ENCODE measurements around the gene USP3.
A peak's percentile ranks its signal among the peaks of the same experiment; 100 is the strongest.
"Not testable (repeated sequence)": the region's sequence is repeated elsewhere in the genome, so short reads cannot be mapped to it uniquely, and the experiment has no call there.

USP3 gene

DNA sequence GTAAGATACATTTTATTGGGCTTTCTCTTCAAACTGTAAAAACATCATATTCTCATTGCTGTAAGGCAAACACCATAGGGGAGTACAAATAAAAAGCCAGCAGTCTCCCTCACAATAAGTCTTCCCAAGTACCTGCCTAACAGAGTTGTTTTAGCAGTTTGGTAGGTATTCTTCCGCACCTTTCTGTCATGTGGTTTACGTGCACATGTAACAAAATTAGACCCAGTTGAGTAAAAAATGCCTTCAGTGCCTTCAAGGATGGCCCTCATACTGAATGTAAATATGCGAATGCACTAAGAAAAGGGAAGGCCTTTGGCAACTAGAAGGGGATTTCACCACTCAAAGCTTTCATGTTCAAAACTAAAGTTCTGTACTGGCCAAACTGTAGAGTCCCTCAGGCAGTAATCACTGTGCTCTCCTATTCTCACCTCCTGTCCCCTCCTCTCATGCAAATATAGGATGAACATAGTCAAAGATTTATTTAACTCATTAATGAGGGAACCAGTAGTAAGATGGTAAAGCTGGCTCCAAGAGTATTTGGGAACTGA, 26.4 kb downstream of the USP3 start:
- no peaks in the 10 kb centered on the region for H3K79me2 ChIP-seq (ENCODE audit: control insufficient read depth, insufficient read depth, low read length, poor library complexity)
- no peak overlapping the region for H3K4me2 ChIP-seq (ENCODE audit: low read length)
- peaks cover 0 to 2% of the 10 kb centered on the region in 2 experiments for H3K4me1 ChIP-seq (ENCODE audit: control insufficient read depth in 1 of 2, insufficient read depth in 2 of 2, low read length in 2 of 2)
- no peaks in the 10 kb centered on the region for H3K79me1 ChIP-seq (ENCODE audit: low read length)
- no peaks in the 10 kb centered on the region for H3K36me3 ChIP-seq (ENCODE audit: control insufficient read depth in 1 of 2, insufficient read depth in 2 of 2, low read length in 2 of 2)
- H3K23ac ChIP-seq (ENCODE audit: low read length): no peak overlapping the region
- H4K8ac ChIP-seq (ENCODE audit: low read depth, low read length): no peak overlapping the region
- no peak overlapping the region for H3K4me3 ChIP-seq (ENCODE audit: low read depth, low read length)
- H3K9me3 ChIP-seq (ENCODE audit: insufficient read depth, low read depth, low read length): no peaks in the 10 kb centered on the region
- DNase-seq: no peak
- no peak overlapping the region for H2BK12ac ChIP-seq (ENCODE audit: low read length)
- no peak overlapping the region for H3K9ac ChIP-seq (ENCODE audit: low read length)
- H2AK5ac ChIP-seq (ENCODE audit: low read length): no peak overlapping the region
- no peak overlapping the region for H3K27ac ChIP-seq (ENCODE audit: low read depth, low read length)
- no peak overlapping the region for H3K18ac ChIP-seq (ENCODE audit: low read length)
- no peak overlapping the region for H3K14ac ChIP-seq (ENCODE audit: low read length)
- no peak overlapping the region for H2BK120ac ChIP-seq (ENCODE audit: insufficient read depth, low read length, poor library complexity)
- WGBS (ENCODE audit: extremely low coverage, insufficient coverage, insufficient read length): no CpG with 5 or more reads among the region's 3 CpGs
- no peak overlapping the region for H2AFZ ChIP-seq (ENCODE audit: insufficient read depth, low read length, poor library complexity)
- no peaks in the 10 kb centered on the region for H3K27me3 ChIP-seq (ENCODE audit: insufficient read depth, low read length)
- no peak overlapping the region for H4K12ac ChIP-seq (ENCODE audit: low read depth, low read length)
- H4K91ac ChIP-seq (ENCODE audit: low read depth, low read length): no peak overlapping the region
- H2BK5ac ChIP-seq (ENCODE audit: low read depth, low read length, poor library complexity): no peak overlapping the region
- H3K4ac ChIP-seq (ENCODE audit: low read depth, low read length): no peak overlapping the region

DNA sequence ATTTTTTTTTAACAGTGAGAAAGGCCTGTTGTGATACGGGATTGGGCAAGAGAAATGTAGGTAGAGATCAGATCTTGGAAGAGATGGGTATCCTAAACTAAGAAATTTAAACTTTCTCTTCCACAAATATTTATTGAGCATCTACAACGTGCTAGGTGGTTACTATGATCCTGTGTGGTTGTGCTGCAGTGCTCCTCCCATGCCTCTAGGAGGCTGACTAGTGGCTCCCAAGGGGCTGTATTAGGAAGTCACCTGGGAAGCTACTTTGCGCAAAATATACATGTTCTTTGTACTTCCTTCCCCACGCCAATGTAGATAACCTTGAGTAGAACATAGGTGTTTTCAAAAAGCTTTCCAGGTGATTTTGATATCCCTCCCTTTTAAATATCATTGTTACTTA, 27.2 kb downstream of the USP3 start:
- Histone ChIP-seq H3K23ac (ENCODE audit: low read length) (no peak overlapping the region), H3K79me2 (ENCODE audit: control insufficient read depth, insufficient read depth, low read length, poor library complexity) (no peaks in the 10 kb centered on the region), H2BK5ac (ENCODE audit: low read depth, low read length, poor library complexity) (no peak overlapping the region), H3K79me1 (ENCODE audit: low read length) (no peaks in the 10 kb centered on the region), H3K27ac (ENCODE audit: low read depth, low read length) (no peak overlapping the region), H3K9me3 (ENCODE audit: insufficient read depth, low read depth, low read length) (no peaks in the 10 kb centered on the region), H3K27me3 (ENCODE audit: insufficient read depth, low read length) (no peaks in the 10 kb centered on the region), H3K9ac (ENCODE audit: low read length) (no peak overlapping the region), H3K18ac (ENCODE audit: low read length) (no peak overlapping the region), H4K8ac (ENCODE audit: low read depth, low read length) (no peak overlapping the region), H3K4me2 (ENCODE audit: low read length) (no peak overlapping the region), H2BK12ac (ENCODE audit: low read length) (no peak overlapping the region), H4K12ac (ENCODE audit: low read depth, low read length) (no peak overlapping the region), H2BK120ac (ENCODE audit: insufficient read depth, low read length, poor library complexity) (no peak overlapping the region), H2AFZ (ENCODE audit: insufficient read depth, low read length, poor library complexity) (no peak overlapping the region), H3K4me1 (ENCODE audit: control insufficient read depth in 1 of 2, insufficient read depth in 2 of 2, low read length in 2 of 2) (peaks cover 0 to 2% of the 10 kb centered on the region in 2 experiments), H2AK5ac (ENCODE audit: low read length) (no peak overlapping the region), H3K4me3 (ENCODE audit: low read depth, low read length) (no peak overlapping the region), H3K14ac (ENCODE audit: low read length) (no peak overlapping the region), H3K4ac (ENCODE audit: low read depth, low read length) (no peak overlapping the region), H3K36me3 (ENCODE audit: control insufficient read depth in 1 of 2, insufficient read depth in 2 of 2, low read length in 2 of 2) (no peaks in the 10 kb centered on the region), H4K91ac (ENCODE audit: low read depth, low read length) (no peak overlapping the region)
- WGBS (ENCODE audit: extremely low coverage, insufficient coverage, insufficient read length): no CpG with 5 or more reads among the region's 4 CpGs
- peak; percentile 8 to 51 for DNase-seq

DNA sequence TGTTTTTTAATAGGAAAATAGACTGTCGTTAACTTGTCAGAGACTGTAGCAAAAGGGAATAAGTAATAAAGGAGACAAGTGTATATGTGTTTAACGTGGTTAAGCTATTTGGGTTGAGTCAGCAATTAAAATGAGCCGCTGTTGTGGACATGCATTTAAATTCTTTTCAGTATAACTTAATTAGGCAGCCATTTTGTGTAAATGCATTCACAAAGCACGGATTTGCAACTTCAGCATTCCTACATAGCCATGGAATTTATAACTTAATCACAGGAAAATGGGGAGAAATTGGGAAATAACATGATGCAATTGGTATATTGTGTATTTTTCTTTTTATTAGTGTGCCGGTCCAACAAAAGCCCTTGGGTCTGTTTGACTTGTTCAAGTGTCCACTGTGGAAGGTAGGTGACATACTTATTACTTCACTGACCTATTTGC, 27.9 kb downstream of the USP3 start:
- no peak overlapping the region for H3K4me2 ChIP-seq (ENCODE audit: low read length)
- H4K12ac ChIP-seq (ENCODE audit: low read depth, low read length): no peak overlapping the region
- no peak overlapping the region for H2BK12ac ChIP-seq (ENCODE audit: low read length)
- H3K79me1 ChIP-seq (ENCODE audit: low read length): no peaks in the 10 kb centered on the region
- H3K9ac ChIP-seq (ENCODE audit: low read length): no peak overlapping the region
- H3K4me3 ChIP-seq (ENCODE audit: low read depth, low read length): no peak overlapping the region
- H3K36me3 ChIP-seq (ENCODE audit: control insufficient read depth in 1 of 2, insufficient read depth in 2 of 2, low read length in 2 of 2): no peaks in the 10 kb centered on the region
- no peaks in the 10 kb centered on the region for H3K27me3 ChIP-seq (ENCODE audit: insufficient read depth, low read length)
- no peak overlapping the region for H2AK5ac ChIP-seq (ENCODE audit: low read length)
- no peak overlapping the region for H3K4ac ChIP-seq (ENCODE audit: low read depth, low read length)
- H4K91ac ChIP-seq (ENCODE audit: low read depth, low read length): no peak overlapping the region
- H3K14ac ChIP-seq (ENCODE audit: low read length): no peak overlapping the region
- peaks cover 0 to 2% of the 10 kb centered on the region in 2 experiments for H3K4me1 ChIP-seq (ENCODE audit: control insufficient read depth in 1 of 2, insufficient read depth in 2 of 2, low read length in 2 of 2)
- H3K18ac ChIP-seq (ENCODE audit: low read length): no peak overlapping the region
- no peak overlapping the region for H3K23ac ChIP-seq (ENCODE audit: low read length)
- no peak overlapping the region for H3K27ac ChIP-seq (ENCODE audit: low read depth, low read length)
- no CpG with 5 or more reads among the region's 5 CpGs for WGBS (ENCODE audit: extremely low coverage, insufficient coverage, insufficient read length)
- H2BK120ac ChIP-seq (ENCODE audit: insufficient read depth, low read length, poor library complexity): no peak overlapping the region
- no peak overlapping the region for H2AFZ ChIP-seq (ENCODE audit: insufficient read depth, low read length, poor library complexity)
- no peak overlapping the region for H4K8ac ChIP-seq (ENCODE audit: low read depth, low read length)
- peak in 1 of 2 donors; percentile 22 for DNase-seq
- no peaks in the 10 kb centered on the region for H3K9me3 ChIP-seq (ENCODE audit: insufficient read depth, low read depth, low read length)
- H3K79me2 ChIP-seq (ENCODE audit: control insufficient read depth, insufficient read depth, low read length, poor library complexity): no peaks in the 10 kb centered on the region
- H2BK5ac ChIP-seq (ENCODE audit: low read depth, low read length, poor library complexity): no peak overlapping the region

DNA sequence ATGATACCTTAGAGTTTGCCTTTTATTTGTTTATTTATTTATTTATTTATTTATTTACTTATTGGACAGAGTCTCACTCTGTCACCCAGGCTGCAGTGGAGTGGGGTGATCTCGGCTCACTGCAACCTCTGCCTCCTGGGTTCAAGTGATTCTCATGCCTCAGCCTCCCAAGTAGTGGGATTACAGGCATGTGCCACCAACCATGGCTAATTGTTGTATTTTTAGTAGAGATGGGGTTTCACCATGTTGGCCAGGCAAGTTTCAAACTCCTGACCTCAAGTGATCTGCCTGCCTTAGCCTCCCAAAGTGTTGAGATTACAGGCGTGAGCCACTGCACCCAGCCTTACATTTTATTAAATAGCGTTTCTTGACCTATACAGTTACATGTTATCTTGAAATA, 30.5 kb downstream of the USP3 start:
- not testable (repeated sequence) for H4K91ac ChIP-seq (ENCODE audit: low read depth, low read length); H3K23ac ChIP-seq (ENCODE audit: low read length); H3K36me3 ChIP-seq (ENCODE audit: control insufficient read depth in 1 of 2, insufficient read depth in 2 of 2, low read length in 2 of 2); H3K9me3 ChIP-seq (ENCODE audit: insufficient read depth, low read depth, low read length); H2BK5ac ChIP-seq (ENCODE audit: low read depth, low read length, poor library complexity); H3K4me1 ChIP-seq (ENCODE audit: control insufficient read depth in 1 of 2, insufficient read depth in 2 of 2, low read length in 2 of 2); H2BK120ac ChIP-seq (ENCODE audit: insufficient read depth, low read length, poor library complexity); H3K18ac ChIP-seq (ENCODE audit: low read length); H3K79me2 ChIP-seq (ENCODE audit: control insufficient read depth, insufficient read depth, low read length, poor library complexity); H4K12ac ChIP-seq (ENCODE audit: low read depth, low read length); H2BK12ac ChIP-seq (ENCODE audit: low read length); H3K9ac ChIP-seq (ENCODE audit: low read length); H3K4me3 ChIP-seq (ENCODE audit: low read depth, low read length); DNase-seq; H3K4me2 ChIP-seq (ENCODE audit: low read length); H3K27me3 ChIP-seq (ENCODE audit: insufficient read depth, low read length); H3K27ac ChIP-seq (ENCODE audit: low read depth, low read length); H4K8ac ChIP-seq (ENCODE audit: low read depth, low read length); H3K4ac ChIP-seq (ENCODE audit: low read depth, low read length); H2AK5ac ChIP-seq (ENCODE audit: low read length); H3K14ac ChIP-seq (ENCODE audit: low read length); H2AFZ ChIP-seq (ENCODE audit: insufficient read depth, low read length, poor library complexity); H3K79me1 ChIP-seq (ENCODE audit: low read length)
- WGBS (ENCODE audit: extremely low coverage, insufficient coverage, insufficient read length): no CpG with 5 or more reads among the region's 3 CpGs
